Uterus (tissue), 2 donors: ENCODE results near the gene SRP9.

Experiments used
- POLR2A ChIP-seq, 2 donors: fragments of 450-650 bp; IDR thresholded peaks; one replicate each; pipeline ENCODE4 v1.6.1; 2016; ENCODE audit warnings: antibody characterized with exemption in 2 of 2, mild to moderate bottlenecking in 1 of 2, moderate library complexity in 1 of 2
- TF ChIP-seq, protein P1 (sequence below), 4 experiments: fragments of 200-600 bp in 2 of 4; fragments of 450-650 bp in 2 of 4; sonication (generic) in 2 of 4; IDR thresholded peaks; one replicate each; pipeline ENCODE4 v1.5.1; 2016 to 2019; ENCODE audit warnings: antibody characterized with exemption in 4 of 4, mild to moderate bottlenecking in 2 of 4, moderate library complexity in 1 of 4

GRCh38 chr1:225819346-225820192 lies 41.9 kb downstream of the SRP9 start:
- TF ChIP-seq, protein P1, sequence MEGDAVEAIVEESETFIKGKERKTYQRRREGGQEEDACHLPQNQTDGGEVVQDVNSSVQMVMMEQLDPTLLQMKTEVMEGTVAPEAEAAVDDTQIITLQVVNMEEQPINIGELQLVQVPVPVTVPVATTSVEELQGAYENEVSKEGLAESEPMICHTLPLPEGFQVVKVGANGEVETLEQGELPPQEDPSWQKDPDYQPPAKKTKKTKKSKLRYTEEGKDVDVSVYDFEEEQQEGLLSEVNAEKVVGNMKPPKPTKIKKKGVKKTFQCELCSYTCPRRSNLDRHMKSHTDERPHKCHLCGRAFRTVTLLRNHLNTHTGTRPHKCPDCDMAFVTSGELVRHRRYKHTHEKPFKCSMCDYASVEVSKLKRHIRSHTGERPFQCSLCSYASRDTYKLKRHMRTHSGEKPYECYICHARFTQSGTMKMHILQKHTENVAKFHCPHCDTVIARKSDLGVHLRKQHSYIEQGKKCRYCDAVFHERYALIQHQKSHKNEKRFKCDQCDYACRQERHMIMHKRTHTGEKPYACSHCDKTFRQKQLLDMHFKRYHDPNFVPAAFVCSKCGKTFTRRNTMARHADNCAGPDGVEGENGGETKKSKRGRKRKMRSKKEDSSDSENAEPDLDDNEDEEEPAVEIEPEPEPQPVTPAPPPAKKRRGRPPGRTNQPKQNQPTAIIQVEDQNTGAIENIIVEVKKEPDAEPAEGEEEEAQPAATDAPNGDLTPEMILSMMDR (IDR thresholded peaks at IDR 0.05), result no peak
- TF ChIP-seq POLR2A (IDR thresholded peaks at IDR 0.05), result no peak
